Right lobe of liver (tissue), 6 donors: ENCODE results near the gene NPC1. TPM values are rescaled to one million over a fixed set of nuclear protein-coding genes. Genes with fewer than 3 reads are reported as not detected.
A peak's percentile ranks its signal among the peaks of the same experiment; 100 is the strongest.

Experiments used
- ATAC-seq, 4 donors: fragments of 200-7000 bp; cut with Tn5 transposase; one replicate each; pipeline ENCODE4 v1.9.1; 2020; ENCODE audit warnings: mild to moderate bottlenecking in 4 of 4, moderate library complexity in 4 of 4
- DNase-seq, 3 donors: peaks; one replicate each; pipeline ENCODE4 v3.0.0-alpha.2; 2020
- H3K27ac ChIP-seq, 3 donors: fragments of 200-600 bp; one replicate each; pipeline ENCODE4 v1.8.0; 2022
- H3K27me3 ChIP-seq, 2 donors: fragments of 200-600 bp; one replicate each; pipeline ENCODE4 v1.8.0; 2022
- H3K36me3 ChIP-seq, 4 donors: fragments of 200-600 bp; sonication (generic) in 1 of 4; one replicate each; pipeline versions ENCODE4 v1.5.1 to v1.8.0; 2017 to 2022; ENCODE audit warnings: control low read depth in 1 of 4
- H3K4me1 ChIP-seq, 4 donors: fragments of 200-600 bp; sonication (generic) in 1 of 4; one replicate each; pipeline versions ENCODE4 v1.5.1 to v1.8.0; 2017 to 2022; ENCODE audit warnings: control low read depth in 1 of 4
- H3K4me3 ChIP-seq, 3 donors: fragments of 200-600 bp; one replicate each; pipeline ENCODE4 v1.8.0; 2022
- H3K9me3 ChIP-seq, 4 donors: fragments of 200-600 bp; sonication (generic) in 1 of 4; one replicate each; pipeline versions ENCODE4 v1.5.1 to v1.8.0; 2017 to 2022; ENCODE audit warnings: control low read depth in 1 of 4
- CTCF ChIP-seq, 4 donors: fragments of 200-600 bp in 3 of 4; fragments of 450-650 bp in 1 of 4; IDR thresholded peaks; one replicate each; pipeline versions ENCODE4 v1.5.1 to v1.8.0; 2016 to 2022; ENCODE audit warnings: antibody characterized with exemption in 4 of 4, mild to moderate bottlenecking in 2 of 4
- POLR2A ChIP-seq: fragments of 450-650 bp; IDR thresholded peaks from one replicate; pipeline ENCODE4 v1.6.1; 2017; ENCODE audit warnings: antibody characterized with exemption, mild to moderate bottlenecking
- WGBS: methylation state at CpG from one replicate; pipeline ENCODE4 v1.1.6; 2018; ENCODE audit warnings: low coverage, low lambda C conversion rate; ENCODE audit not compliant: insufficient coverage; ENCODE audit errors: missing lambda C conversion rate; 5-methylcytosine and 5-hydroxymethylcytosine counted together
- intact Hi-C, 2 donors: fragments of 100-400 bp; cut with DNase I; formaldehyde crosslinking; loops; one replicate each; pipeline versions ENCODE4 v1.11.2 to v1.14.1; 2022
- total RNA-seq, 6 experiments: library from RNA; depleted of rRNA in 2 of 6; stranded (reverse); fragments of >200 nt in 2 of 6; fragmentation: NEBNext Ultra II Directional in 3 of 6; extraction: Animal tissue kit (Norgen Biotek cat#: 25700) in 3 of 6; gene quantifications; one replicate each; pipeline versions ENCODE4 v1.1.0 to v1.2.4, GENCODE V29; 2016 to 2023
- donor health status: DM: no; HTN: yes; CAD: no.
- donor health status: DM: no; HTN: no; CAD: no.
- donor health status: DM: no; HTN: no; CAD: no.
- donor health status: DM: no; HTN: yes; CAD: no.
- donor health status: DM: no; HTN: yes; CAD: no.

The NPC1 gene
- total RNA-seq, 6 experiments from 2014 or later = 11.9 to 31.2 (median 20.0) TPM

GRCh38 chr18:23585897-23586248 is 433 bp downstream of the NPC1 start:
- H3K27me3 ChIP-seq = no peaks in the 10 kb centered on the region
- H3K36me3 ChIP-seq = no peaks in the 10 kb centered on the region
- peak overlapping the region; percentile 99 to 100 (median 99) for H3K27ac ChIP-seq
- ATAC-seq (no peak), DNase-seq (no peak)
- intact Hi-C loops = loop anchor here in 1 of 2 donors (5.0 kb wide), 1 partner anchor 69 kb away; no protein-coding TSS in a partner anchor
- H3K9me3 ChIP-seq = no peaks in the 10 kb centered on the region
- 1% methylated on average over 6 of the region's 14 CpGs for WGBS
- H3K4me1 ChIP-seq = peaks cover 0 to 28% (median 10%) of the 10 kb centered on the region in 4 donors
- H3K4me3 ChIP-seq = peak overlapping the region; percentile 73 to 90 (median 88)
- TF ChIP-seq CTCF (IDR thresholded peaks at IDR 0.05) (no peak), POLR2A (no peak)

DNA sequence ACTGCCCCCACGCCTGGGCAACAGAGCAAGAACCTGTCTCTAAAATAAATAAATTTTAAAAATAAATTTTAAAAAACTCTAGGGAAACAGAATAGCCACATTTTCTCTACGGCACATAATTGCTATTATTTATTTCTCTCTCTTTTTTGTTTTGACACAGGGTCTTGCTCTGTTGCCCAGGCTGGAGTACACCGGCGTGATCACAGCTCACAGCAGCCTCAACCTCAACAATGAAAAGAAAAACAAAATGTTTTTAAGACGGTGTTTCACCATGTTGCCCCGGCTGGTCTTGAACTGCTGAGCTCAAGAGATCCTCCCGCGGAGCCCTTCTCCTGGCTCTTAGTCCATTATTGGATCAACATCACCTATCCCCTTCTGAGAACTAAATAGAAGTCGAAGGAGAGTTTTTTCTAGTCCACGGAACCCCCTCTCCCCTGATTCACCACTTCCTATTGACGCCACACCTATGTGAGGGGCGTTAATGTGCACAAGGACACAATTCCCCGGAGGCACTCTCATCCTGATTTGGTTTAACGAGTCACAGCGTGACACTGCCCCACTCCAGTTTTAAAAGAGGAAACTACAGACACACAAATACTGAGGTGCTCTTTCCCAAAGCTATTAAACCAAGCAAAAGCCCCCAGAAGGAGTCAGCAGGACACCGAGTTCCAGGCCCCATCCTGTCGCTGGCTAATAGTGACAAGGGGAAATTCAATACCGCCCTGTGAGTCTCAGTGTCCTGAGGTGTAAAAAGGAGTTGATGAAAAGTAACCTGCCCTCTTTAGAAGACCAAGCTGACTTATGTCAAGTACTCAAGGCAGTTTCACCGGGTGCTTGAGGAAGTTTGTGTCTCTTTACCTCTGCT is 1.1 kb downstream of the NPC1 start:
- no peaks in the 10 kb centered on the region for H3K9me3 ChIP-seq
- H3K36me3 ChIP-seq = no peaks in the 10 kb centered on the region
- ATAC-seq (peak in 2 of 4 donors; percentile 2 to 6), DNase-seq (no peak)
- no peaks in the 10 kb centered on the region for H3K27me3 ChIP-seq
- H3K4me3 ChIP-seq = peak overlapping the region; percentile 73 to 90 (median 88)
- H3K27ac ChIP-seq = peak overlapping the region; percentile 99 to 100 (median 99)
- intact Hi-C loops = loop anchor here in 1 of 2 donors (5.0 kb wide), 1 partner anchor 68 kb away; no protein-coding TSS in a partner anchor
- TF ChIP-seq CTCF (IDR thresholded peaks at IDR 0.05) (no peak), POLR2A (peak; percentile 31)
- H3K4me1 ChIP-seq = peaks cover 0 to 28% (median 10%) of the 10 kb centered on the region in 4 donors
- WGBS = 31% methylated on average over 18 of the region's 19 CpGs

DNA sequence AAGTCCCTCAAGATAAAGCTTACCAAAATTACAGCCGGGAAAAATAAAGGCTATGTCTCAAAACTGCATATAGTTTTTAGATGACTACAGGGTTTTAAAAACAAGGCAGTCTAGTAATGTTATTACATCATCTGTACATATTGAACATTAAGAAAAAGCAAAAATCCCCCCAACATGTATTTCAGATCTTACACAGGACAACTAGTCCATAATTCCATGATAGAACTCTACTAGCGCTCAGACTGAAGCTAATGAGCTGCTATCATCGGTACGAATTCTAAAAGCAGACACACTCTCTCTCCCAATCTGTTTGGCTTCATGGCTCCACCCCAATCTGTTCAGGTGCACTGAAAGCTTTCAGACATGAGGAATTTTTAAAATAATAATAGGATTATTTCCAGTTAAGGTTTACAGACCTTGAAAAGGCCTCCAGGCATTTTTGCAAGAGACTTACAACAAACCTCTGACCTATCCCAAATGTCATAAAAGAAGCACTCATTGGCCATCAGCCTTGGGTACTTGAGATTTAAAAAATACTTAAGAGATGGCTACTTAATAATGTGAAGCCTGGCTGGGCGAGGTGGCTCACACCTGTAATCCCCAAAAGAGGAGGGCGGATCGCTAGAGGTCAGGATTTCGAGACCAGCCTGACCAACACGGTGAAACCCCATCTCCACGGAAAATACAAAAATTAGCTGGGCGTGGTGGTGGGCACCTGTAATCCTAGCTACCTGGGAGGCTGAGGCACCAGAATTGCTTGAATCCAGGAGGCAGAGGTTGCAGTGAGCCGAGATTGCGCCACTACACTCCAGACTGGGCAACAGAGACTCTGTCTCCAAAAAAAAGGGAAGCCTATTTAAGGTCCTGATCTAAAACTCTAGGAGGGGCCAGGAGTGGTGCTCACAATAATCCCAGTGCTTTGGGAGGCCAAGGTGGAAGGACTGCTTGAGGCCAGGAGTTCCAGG is 2.0 kb downstream of the NPC1 start:
- no peaks in the 10 kb centered on the region for H3K9me3 ChIP-seq
- 74% methylated on average over 12 of the region's 13 CpGs for WGBS
- TF ChIP-seq POLR2A (no peak), CTCF (IDR thresholded peaks at IDR 0.05) (no peak)
- DNase-seq (no peak), ATAC-seq (no peak)
- intact Hi-C loops = no loop called here
- no peak overlapping the region for H3K4me3 ChIP-seq
- H3K27ac ChIP-seq = peak overlapping the region in 2 of 3 donors; percentile 99
- H3K36me3 ChIP-seq = no peaks in the 10 kb centered on the region
- peaks cover 0 to 34% (median 10%) of the 10 kb centered on the region in 4 donors for H3K4me1 ChIP-seq
- no peaks in the 10 kb centered on the region for H3K27me3 ChIP-seq

DNA sequence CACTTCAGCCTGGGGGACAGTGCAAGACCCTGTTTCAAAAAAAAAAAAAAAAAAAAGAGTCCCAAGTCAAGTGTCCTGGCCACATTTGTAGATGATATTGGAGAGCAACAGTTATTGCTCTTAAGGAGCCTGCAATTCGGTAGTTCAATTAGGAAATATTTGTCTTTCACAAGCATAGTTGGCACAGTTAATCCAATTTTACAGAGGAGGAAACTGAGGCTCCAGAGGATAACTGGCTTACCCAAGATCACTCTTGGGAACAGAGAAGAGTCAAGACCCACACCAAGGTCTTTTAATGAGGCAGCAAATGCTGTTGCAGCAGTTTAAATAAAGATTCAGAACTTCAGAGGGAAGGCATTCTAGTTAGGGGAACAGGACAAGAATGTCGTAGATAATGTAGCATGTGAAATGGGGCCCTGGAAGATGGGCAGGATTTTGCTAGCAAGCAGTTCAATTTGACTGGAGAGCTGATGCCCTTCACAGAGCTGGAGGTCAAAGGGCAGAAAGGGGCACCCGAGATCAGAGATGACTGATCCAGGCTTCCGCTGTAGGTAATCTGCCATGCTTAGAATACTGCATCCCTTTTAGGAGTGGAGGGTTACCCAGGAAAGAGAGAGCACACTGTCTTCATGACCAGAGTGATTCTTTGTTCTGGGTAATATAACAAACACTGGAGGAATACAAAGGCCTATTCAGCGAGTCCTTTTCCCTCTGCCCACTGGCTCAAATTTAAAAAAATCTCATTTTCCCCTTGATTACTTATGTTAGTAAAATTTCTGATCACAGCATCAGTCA is 3.0 kb downstream of the NPC1 start:
- no peak for ATAC-seq
- intact Hi-C loops = no loop called here
- Histone ChIP-seq H3K27me3 (no peaks in the 10 kb centered on the region), H3K4me1 (peaks cover 0 to 40% (median 10%) of the 10 kb centered on the region in 4 donors), H3K27ac (no peak overlapping the region), H3K9me3 (no peaks in the 10 kb centered on the region), H3K4me3 (no peak overlapping the region), H3K36me3 (no peaks in the 10 kb centered on the region)
- no peak for DNase-seq
- WGBS = 53% methylated on average over 4 of the region's 5 CpGs
- TF ChIP-seq CTCF (IDR thresholded peaks at IDR 0.05) = no peak
- TF ChIP-seq POLR2A = no peak
